ENCODE data around the gene UXS1.

UXS1 gene

DNA sequence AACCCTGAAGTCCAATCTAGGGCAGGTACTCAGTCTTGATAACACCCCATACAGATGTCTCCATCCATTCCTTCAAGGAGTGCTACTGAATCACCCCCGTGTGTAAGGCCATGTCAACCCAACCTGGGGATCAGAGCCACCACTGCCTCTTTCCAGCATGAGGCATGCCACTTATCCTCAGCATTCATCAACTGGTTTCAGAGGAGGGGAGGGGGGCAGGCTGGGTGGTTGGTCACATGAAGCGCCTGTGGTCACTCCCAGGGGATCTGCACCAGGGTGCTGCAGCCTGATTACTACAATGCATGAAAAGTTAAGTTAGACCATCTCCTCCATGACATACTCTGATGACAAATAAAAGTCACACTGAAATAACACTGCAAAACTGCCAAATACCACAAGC lies 65.0 kb downstream of the UXS1 start:
- no peak for DNase-seq

DNA sequence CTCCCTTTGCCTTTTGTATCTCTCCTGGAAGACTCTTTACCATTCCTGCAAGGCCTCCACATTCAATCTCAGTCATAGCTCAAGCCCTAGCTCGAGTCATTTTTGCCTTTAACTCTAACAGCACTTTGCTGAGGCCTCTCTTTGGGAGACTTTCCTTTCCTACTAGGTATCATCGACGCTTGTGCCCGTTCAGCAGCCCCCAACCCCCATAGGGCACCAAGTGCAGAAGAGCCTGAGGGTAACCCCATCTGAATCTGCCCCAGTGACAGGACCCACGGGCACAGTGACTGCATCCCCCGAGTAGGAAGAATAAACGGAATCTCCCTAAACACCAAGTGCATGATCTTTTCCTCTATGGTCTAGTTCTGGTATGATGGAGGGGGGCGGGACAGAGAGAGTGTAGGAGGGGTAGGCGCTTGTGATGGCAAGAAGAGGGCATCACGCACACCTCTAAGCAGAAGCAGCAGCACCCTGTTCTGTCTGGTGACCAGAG lies 66.3 kb downstream of the UXS1 start:
- no peak for DNase-seq

DNA sequence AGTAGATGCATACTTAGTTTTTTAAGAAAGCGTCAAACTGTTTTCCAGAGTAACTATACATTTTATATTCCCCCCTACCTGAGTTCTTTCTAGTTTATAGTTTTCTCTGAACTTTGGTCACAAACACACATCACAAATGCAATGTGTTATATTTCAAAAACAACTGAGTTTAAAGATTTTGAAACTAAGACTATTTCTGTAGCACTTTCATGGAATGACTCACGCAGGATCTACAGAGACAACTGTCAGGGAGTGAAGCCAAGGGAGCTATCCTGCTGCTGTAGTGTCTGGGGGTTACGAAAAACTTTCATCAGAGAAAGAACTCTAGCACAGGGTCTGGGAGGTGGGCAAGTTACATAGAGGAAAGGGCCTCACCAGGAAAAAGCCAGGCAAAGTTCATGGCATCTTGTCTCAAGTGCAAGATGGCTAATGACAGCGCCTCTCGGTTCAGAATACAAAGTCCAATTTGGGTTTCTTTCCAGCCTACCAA lies 66.8 kb downstream of the UXS1 start:
- DNase-seq, result no peak

DNA sequence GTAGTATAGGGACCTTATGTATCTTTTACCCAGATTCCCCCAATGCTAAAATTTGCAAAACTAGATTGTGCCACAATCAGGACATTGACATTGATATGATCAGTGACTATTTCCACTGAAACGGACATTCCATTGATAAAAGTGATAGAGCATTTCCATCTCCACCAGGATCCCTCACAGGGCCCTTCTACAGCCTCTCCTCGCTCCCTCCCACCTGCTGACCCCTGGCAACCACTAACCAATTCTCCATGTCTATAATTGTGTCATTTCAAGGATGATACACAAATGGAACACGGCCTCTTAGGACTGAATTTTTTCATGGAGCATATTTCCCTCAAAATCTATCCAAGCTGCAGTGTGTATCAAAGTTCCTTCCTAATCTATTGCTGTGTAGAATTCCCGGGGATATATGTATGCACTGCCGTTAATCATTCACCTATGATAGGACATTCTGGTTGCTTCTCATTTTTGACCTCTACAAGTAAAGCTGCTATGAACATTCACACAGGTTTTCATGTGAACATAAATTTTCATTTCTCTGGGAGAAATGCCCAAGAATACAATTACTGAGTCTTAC lies 67.3 kb downstream of the UXS1 start:
- DNase-seq, result no peak

DNA sequence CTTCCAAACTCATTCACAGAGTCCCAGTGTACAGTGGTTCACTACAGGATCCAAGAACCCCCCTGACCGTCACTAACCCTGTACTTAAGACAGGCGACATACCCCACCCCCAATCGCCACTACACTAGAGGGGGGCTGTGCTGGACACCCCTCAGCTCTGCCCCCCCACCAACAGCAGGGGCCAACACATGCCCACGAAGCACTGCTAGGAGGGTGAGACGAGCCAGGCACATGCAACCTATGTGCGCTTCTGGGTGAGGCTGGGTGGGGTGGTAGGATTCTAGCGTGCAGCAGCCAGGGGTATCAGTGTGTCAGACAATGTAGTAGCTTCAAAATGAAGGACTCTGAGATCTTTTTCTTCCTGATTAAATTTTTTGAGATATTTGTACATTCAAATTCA lies 67.8 kb downstream of the UXS1 start:
- DNase-seq, result no peak

DNA sequence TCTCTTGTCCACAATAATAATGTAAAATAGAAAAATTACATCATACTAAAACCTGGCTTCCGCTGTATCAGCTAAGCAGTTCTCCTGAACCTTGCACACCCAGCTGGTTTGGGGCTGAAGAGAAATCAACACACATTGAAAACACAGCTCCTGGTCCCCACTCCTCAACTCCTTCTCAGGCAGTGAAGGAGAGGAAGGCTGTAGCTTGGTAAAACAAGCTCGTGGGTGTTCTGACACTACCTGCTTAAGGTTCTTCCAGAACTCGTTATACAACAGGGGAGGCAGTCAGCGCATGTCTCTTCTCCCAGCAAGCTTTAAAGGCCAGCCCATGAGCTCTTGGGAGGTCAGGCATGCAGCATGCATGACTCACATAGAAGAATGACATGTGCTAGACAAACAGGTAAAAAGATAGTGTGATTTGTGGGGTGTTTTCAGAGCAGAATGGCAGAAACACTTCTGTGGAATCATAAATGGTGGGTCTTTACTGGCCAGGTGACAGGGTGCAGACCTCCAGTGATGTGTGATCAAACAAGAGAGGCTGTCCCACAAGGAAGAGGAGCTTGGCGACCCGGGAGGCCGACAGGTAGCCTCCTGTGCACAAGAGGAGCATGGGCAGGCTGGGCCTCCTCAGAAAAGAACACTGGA lies 69.1 kb downstream of the UXS1 start:
- DNase-seq, result no peak

DNA sequence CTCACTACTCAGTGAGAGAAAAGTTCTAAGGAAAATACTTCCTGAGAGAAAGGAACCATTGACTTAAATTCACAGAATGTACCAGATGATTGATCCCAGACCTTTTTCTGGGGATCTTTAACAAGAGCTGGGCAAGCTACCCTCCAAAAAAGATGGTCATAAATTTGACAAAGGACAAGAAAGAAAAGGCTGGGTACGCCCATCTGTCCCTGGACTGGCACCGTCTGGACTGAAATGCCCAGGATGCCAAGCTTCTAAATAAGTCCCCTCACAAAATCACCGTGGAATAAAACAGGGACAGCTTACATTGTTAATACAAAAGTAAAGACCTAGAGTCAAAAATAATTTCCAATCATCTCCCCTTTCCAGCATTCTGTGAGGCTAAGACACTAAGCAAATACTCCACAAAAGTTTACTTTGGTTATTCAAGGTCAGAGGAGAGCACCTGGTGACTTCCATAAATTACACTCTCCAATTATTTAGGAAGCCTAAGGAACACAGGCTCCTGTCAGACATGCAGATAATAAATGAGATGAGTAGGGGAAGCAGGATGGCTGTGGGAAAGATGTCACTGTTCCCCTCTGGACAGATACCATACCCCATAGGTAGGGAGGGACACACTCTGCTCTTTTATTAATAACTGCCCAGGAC lies 69.9 kb downstream of the UXS1 start:
- no peak for DNase-seq

DNA sequence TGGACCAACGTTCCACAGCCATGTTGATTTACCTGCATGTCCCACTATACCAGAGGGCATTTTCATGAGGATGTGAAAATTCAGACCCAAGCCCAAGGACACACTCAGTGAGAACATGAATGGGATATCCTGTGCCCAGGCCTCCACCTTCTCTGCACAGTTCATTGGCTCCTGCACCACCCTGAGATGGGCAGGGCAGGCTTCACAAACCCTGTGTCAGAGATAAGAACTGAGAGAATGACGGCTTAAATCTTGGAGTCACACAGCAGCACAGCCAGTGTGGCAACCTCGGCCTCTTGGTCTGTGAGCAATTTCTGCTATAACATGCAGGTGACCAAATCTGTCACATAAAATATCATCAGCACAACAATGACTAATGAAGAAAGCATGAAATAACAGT lies 71.9 kb downstream of the UXS1 start:
- no peak for DNase-seq

DNA sequence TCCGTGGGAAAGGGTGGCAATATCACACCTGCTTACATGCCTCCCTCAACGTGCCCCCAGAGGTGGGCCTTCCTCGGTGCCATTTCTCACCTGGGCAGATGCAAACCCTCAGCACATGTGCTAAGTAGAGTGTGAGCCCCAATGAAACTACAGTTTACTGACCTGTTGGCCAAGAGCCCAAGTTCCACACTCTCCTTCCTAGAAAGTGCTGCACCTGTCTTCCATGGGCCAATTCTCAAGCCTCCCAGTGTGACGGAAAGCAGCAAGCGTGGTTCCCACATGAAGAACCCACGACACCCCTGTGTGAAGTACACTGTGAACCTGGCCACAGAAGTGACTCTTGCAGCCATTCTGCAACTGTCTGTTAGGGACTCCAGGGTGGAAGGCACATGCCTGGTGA lies 73.7 kb downstream of the UXS1 start:
- DNase-seq, result no peak

DNA sequence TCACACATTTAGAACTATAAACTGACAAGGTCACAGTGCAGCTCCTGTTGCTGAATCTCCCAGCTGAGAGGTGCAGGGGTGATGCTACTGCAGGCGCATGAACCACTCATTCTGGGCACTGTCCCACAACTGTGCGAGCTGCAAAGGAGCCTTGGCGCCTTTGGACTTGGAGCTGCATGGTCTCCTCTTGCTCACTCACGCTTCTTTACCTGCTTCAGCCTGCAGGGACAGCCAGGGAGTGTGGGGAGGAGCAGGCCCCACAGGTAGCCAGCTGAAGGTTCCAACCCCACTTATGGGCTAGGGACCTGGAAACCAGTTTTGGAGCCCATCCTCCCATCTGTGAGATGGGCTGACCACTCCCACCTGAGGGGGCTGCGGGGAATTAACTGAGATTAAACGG lies 75.0 kb downstream of the UXS1 start:
- DNase-seq, result no peak

DNA sequence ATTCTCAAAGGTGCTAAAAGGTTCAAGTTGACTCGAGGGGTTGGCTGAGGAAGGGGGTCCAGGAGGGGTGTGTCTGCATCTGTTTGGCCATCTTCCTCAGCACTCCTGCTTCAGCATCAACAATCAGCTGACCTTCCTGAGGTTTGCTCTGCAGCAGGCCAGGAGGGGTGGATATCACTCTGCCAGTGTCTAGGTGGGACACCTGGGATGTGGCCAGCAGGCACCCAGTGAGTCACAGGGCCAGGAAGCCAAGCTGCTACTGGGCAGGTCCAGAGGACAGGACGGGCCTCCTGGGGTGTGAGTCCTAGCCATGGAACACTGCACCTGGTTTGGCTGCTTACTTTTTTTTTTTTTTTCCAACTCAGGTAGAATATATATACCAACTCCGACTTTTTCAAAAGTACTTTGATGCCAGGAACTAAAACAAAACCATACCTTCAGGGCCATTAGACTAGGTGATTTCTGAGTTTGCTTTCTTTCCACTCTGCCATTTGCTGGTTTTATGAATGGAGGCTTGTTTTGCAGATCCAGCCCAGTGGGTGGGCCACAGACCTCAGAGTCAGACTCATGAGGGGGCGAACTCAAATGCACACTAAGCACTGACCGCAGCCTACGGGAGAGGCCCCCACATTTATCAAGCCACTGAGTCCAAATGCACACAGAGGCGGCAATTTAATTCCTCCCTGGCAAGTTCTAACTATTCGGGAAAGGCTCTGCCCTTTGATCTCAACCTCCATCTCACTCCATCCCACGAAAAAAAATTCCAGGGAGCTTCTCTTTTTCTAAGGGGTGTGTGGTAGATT lies 76.0 kb downstream of the UXS1 start:
- DNase-seq, result no peak

DNA sequence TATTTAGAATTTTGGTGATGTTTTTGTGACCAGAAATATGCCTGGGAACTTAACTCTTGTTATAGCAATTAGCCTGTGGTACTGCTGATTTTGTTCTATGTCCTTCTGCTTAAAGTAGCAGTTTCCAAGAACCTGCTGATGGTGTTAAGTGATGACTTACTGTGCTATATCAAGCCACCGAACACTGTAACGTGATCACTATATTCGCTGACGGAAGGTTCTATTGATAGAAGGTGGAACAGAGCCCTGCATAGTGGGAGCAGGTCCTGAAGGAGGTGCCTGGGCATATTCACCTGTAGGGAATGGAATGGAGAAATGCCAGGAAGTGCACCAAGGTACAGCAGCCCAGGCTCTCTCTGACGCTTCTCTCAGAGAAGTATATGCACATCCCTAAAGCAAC lies 76.8 kb downstream of the UXS1 start:
- DNase-seq, result no peak

DNA sequence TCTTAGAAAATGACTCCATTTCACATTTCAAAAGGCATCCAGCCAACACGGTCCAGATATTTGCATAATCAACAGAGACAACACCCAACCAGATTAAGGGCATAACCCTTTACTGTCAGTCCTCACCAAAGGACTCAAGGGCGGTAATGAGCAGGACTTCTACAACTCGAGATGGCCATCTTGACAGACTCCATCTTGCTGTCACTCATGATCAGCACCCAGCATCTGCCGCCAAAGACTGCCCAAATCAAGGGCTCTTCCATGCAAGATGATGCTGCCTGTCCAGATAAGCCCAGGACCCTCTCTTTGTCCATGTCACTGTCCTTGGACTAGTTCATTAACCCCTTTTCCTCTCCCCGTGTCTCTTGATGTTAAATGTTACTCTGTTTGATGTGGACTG lies 77.9 kb downstream of the UXS1 start:
- no peak for DNase-seq

DNA sequence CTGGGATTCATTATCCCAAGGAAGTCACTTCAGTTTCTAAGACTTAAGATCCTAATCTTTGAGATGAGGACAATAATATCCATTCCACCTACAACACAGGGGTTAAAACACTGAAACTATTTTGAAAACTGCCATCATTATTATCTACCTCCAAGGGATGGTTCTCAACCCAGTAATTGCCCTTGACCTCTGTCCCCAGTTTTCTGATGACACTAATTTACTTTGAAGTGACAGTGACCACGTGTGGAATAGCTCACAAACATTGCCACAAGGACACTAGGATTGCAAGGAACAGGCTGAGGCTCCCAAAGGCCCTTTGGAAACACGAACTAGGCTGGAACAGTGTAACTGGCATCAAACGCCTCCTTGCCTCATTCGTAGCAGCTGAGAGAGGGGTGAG lies 78.4 kb downstream of the UXS1 start:
- no peak for DNase-seq

DNA sequence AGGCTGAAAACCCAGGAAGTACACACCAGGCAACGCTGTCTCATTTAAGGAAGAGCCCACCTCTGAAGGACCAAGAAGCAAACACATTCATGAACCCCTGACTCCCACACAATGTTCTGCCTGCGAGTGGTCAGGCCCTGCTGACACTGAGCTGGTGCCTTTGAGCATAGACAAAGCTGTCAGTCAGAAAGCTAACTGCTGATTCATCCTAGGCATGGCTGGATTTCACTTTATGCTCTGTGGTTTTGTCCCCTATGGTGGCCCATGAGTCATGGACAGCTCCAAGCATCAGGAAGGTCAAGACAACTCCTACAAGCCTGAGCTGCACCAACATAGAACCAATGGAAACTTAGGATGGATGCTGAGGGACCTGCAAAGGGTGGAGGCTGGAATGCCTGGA lies 78.9 kb downstream of the UXS1 start:
- no peak for DNase-seq

DNA sequence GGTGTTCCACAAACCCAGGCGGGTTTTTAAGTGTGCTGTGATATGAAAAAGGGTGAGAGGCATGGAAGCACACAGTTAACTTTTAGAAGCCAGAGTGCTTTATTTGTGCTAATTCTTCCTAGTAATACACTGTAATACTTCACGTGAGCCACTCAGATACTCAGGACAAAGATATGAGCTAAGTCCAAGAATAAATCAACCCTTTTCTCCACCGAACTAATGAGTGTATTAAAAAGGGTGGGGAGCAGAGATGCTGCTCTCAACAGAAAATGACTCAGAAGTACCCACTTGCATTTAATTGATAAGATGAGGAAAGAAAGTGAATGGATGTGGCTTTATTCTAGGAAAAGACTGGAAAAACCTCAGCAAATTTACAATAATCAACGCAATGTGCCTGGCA lies 79.9 kb downstream of the UXS1 start:
- DNase-seq, result no peak

DNA sequence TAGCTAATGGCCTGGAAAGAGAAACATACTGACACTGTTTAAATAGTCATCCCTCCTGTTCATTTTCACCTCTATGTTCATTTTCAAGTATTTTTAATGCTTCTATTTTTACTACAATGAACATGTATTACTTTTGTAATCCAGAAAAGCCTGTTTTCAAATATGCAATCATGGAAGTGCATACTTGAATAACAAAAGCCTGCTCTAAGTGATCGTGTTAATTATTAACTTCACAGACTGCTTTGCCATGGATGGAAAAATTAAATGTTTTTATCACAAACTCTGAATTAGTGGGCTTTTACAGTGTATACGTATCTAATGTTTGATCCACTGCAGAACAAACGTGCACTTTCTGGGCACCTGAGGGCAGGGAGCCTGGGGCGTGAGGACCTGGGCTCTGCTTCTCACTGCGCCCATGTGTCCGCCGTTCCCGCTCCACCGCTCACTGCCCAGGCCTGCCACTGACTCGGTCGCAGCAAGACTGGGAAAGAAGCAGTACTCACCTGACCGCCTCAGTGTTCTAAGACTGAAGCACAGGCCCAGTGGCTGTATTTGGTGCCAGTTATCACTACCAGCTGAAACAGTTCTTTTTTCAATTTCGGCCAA lies 80.6 kb downstream of the UXS1 start:
- DNase-seq, result no peak

DNA sequence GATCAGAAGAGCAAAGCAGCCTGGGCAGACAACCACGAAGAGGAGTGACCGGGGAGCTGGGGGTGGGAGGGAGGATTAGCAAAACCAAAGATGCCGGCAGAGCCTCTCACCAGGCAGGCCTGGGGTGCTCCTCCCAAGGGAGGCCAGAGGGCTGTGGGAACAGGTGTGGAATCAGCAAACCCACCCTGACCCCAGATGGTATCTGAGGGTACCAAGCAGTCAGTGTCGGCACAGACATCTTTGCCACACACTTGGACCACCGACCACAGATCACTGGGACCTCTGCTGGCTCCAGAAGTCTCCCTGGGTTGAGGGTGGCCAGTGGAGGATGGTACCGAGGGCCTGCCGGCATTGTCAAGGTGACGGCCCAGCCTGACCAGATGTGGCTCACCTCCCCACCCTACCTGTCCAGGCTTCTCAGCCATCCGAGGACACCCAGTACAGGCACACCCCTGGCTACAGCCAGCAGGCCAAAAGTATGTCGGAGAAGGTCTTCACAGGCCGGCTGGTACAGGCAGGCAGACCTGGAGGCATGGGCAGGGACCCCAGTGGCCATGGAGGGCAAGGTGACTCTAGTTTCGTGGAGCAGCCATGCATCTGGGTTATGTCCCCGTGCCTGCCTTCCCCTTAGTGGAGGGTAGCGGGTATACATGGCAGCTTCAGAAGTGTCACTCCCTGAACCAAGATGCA lies 82.1 kb downstream of the UXS1 start:
- no peak for DNase-seq

DNA sequence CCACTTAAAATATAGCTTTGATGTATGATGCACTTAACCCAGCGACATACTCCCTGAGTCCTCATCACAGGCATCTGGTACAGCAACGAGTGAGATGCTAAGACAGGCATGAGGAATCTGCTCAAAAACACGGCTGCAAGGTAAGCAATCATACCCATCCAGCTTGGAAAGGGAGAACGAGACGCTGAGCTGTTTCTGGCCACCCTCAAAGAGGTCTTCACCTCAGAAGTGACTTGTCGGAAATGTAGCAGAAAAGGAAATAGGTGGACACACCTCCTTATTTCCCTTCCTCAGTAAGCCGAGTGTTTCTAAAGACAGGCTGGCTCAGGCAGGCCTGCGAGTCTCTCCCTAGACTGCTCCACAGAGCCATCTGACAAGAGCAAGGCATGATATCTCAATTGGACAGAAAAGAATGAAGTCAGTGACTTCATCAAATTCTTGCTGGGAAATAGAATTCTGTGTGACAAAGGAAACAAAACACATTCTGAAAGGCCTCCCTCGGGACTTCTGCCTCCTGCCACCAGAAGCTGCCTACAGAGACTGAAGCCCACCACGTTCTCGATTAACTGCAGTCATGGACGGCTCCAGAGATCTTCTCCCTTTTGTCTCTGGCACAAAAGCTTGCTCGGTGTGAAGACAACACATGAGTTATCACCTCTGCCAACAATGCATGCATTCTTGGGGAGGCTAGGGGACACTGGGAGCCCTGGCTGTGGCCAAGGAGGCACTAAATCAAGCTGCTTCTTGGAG lies 84.3 kb downstream of the UXS1 start:
- DNase-seq, result no peak

DNA sequence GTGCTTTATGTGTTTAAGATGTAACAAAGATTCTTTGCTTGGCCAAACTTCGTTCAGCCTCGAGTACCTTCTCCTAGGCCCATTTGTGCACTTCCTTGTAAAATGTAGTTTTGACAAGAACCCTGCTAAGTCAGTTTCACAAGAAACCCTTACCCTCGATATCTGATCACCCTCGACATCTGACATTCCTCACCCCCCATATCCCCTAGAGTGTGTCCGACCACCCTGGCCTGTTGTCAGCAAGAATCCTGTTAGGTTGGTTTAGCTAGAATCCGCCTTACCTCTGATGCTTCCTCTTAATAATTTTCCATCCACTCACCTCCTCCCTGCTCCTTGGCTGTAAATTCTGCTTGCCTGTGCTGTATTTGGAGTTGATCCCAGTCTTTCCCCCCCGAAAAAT lies 85.3 kb downstream of the UXS1 start:
- DNase-seq, result no peak

DNA sequence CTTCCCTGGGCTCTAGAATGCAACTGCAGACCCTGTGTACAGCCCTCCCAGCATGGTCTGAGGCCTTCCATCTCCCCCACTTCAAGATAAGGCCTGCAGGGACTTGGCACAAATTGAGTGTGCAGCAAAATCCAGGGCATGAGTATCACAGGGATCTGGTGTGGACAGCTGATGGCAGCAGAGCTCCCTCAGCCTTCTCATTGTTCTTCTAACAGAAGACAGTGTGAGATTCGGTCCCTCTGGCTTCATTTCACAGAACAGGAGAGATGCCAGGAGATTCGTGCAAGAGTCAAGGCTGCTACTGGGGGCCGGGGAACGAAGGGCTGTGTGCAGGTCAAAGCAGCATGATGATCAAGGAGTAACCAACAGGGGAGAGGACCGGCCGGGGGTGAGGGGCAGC lies 85.8 kb downstream of the UXS1 start:
- no peak for DNase-seq
